Tongue (tissue), 2 donors: ENCODE measurements around the gene FGGY. TPM values are rescaled to one million over a fixed set of nuclear protein-coding genes. Genes with fewer than 3 reads are reported as not detected.

Experiments
- DNase-seq: peaks from one replicate; pipeline ENCODE4 v3.0.0-alpha.2; 2015
- total RNA-seq: library from RNA; depleted of rRNA; stranded (reverse); fragments of >200 nt; gene quantifications from one replicate; pipeline ENCODE4 v1.2.3, GENCODE V29; 2014

Gene FGGY
- total RNA-seq, 1 donor from 2014 or later = 80.4 TPM

DNA sequence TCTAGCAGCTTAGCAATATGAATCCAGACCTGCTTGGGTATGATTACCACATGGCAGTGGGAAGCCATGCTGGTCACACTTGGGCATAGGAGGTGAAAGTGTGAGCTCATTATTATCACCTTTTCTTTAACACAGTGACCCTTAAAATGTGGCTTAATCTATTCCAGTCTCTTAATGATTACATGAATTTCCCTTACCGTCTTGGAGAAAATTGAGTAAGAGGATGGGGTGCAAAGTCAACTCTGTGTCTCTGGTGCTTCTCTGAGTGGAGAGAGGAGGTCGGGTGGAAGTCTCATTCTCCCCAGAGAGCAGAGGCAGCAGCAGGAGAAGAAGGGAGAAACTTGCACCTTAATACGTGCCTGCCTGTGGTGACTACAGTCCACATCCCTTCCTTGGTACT, 91.3 kb downstream of the FGGY start:
- no peak for DNase-seq

DNA sequence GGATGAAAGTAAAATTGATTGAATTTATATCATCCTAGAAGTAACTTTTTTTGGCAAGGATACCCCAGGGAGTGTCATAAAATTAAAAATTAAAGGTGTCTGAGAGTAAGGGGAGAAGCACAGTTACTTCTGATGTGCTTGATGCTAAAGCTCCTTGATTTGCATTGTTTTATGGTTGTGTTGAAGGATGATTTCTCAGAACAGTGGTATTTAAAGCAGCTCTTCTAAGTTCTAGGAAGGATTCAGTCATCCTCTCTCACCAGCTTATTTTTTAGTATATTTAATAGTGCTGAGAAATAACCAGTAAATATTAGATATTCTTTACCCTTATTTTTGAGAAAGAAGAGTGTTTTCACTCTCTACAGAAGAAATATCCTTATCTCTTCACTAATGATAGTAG, 93.0 kb downstream of the FGGY start:
- DNase-seq = no peak

DNA sequence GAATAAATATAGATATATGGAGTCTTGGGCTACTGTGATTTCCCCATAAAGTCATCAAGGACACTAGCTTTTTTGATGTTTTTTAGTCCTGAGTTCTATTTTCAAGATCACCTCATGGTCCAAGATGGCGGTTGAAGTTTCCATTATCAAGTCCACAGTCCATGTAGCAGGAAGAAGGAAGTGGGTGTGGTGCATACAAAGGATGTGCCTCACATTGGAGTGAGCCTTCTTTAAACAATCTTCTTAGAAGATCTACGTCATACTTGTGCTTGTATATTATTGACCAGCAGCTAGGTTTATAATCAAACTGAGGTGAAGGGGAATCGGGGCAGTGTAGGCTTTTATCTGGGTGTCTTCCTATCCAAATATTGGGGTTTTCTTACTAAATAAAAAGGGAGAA, 93.4 kb downstream of the FGGY start:
- DNase-seq = no peak

DNA sequence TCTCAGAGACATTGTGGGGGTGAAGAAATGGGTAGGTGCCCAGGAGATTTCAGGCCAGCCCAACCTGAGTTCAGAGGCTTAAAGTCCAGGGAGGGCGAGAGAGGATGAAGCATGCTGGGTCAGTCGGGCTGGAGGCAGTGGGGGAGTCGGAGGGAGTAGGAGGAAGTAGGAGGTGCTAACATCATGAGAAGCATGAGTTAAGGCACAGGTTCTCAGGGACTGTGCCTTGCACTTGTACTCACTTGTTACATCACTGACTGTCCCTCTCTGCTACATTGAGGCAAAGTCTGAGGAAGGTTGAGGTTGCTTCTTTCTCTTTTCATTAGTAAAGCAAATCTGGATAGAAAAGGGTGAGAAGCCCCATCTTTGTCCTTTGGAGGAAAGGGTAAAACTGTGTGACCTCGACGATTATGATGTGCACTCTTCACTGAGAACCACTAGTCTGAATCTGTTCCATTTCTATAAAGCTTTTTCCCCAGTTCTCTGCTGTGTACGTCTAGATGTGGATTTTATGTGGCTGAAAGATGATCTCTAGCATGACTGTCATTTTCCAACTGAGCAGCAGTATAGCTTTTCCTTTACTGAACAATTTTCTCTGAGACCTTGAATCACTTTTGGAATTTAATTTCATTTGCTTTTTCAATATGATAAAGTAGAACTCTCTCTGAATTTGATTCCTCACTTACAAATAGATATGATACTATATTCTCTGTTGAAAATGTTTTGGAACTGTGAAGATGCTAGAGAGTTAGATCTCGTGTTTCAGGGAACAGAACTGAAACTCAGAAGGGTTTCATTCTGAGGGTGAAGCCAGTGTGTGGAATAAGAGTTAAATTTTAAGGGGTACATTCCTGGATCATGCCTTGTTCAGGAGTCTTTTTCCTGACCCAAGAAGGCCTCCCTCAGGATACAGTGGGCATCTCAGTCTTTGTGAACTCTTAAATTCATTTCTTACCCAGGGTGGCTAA, 94.6 kb downstream of the FGGY start:
- peak; percentile 35 for DNase-seq

DNA sequence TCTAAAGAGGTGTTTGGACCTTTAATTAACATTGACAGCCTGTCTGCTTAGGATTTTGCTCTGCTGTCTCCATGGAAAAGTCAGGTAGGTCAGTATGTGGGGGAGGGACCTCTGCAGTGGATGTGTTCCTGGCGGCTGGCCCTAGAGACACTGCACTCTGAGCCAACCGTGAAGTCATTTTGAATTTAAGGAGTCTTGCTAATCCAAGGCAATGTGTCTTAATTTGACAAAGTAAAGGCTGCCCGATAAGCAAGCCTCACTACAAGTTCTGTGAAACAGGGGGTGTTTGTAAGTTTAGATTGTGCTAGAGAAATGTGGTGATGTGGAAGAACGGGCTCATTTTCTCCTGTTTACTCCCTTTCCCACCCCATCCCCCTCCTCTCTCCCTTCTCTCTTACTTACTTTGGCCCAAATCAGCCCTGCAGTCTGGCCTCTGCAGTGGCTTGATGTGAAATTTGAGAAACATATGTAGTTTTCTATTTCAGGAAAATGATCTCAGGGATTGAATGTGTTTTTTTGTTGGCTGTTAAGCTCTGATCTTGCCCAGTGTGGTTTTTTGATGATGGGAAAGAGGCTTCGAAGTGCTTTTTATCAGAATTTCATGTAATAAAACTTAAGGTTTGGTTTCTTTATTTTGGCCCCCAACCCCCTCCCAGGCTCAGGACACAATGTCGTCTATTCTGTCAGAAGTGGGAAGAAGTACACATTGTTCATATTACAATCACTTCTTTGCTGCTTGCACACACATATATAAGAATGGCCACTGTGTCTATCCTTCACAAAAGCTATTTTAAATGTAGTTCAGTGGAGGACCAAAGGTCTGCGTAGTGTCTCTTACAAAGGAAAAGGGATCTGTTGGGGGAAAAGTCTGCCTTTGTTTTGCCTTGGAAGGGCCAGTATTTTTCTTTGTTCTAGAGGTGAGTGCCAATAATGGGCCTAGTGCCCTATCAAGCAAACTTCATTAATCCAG, 96.6 kb downstream of the FGGY start:
- peak; percentile 95 for DNase-seq

DNA sequence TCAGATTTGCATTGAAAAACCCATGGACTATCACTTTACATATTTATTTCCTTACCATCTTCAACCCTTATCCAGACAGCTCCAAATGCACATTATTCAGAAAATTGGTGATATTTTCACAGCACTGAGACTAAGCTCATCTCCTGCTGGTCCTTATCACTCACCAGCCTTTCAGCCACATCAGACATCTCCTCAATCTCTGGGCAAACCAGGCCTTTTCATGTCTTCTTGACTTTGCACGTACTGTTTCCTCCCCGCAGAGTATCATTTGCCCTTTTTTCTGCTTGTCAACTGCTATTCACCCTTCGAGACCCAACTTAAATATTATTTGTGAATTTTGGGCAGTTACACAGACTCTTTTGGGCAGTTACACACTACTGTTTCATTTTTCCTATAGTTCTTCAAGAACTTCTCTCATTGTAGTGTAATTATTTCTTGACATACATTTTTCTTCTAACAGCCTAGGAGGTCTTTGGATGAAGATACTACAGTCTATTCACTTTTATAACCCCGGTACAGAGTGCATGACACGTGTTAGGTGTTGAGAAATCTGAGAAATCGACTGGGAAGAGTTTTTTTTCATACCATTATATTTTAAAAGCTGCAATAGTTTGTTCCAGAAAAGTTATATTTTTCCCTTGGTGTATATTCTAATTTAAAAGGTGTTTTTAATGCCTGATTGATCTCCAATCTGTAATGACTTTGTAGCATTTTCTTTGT, 98.0 kb downstream of the FGGY start:
- no peak for DNase-seq

DNA sequence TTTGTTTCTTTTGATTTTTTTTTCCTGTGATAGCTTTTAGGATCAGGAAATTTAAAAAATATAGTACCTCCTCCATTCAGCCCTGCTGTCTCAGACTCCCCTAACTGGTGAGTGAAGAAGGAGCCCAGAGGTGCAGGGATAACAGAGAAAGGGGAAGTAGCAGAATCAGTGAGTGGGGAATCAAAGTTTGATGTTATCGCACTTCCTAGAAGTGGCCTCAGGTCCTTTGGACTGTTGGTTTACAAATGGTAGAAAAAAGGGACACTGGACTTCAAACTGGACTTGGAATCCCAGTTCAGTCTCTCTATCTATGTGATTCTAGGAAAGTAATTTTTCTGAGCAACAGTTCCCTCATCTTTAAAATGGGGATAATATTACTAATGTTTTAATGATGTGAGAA, 99.5 kb downstream of the FGGY start:
- DNase-seq = no peak

DNA sequence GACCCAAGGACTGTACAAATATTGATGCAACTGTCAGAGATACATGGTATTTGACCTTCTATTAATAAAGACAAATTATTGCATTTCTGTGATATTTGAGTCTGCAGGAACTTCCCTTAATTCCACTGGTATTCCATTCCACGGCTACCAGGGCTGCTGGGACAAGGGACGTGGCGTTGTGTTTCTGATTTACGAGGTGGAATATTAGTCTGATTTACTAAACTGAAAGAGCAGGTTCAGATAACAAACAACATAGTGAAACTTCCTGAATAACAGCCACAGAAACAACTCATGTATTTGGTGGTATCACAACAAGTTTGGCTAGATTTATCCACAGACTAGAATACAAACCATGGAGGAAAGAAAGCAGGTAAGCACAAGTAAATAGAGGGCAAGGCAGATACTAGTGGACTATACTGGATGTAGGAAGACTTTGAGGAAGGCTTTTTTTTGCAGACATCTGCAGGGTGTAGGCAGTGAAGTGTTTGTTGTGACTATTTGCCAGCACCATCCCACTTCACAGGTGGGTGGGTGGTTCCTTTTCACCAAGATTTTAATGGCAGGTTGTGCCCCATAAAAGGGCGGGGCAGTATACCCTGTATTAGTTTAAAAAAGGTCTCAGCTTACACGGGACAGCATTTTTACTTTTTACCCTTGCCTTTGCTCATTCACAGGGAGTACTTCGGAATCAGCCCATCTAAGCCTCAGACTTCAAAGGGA, 100.4 kb downstream of the FGGY start:
- no peak for DNase-seq

DNA sequence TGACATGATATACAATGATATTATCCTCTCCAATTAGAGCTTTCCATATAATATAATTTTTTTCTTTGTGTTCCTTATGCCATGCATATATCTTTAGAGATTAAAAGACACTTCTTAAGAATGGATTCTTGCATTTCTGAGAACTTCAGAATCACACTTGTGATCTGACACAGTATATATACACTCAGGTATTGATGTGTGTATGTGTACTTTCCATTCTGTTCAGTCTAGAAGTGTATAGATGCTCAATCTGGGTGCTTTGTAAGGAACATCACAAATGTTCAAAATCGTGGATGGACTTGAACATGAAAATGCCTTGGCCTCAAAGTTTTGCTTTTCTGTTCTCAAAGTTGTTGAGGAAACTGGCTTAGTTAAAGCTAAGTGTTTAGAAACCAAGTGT, 102.7 kb downstream of the FGGY start:
- no peak for DNase-seq

DNA sequence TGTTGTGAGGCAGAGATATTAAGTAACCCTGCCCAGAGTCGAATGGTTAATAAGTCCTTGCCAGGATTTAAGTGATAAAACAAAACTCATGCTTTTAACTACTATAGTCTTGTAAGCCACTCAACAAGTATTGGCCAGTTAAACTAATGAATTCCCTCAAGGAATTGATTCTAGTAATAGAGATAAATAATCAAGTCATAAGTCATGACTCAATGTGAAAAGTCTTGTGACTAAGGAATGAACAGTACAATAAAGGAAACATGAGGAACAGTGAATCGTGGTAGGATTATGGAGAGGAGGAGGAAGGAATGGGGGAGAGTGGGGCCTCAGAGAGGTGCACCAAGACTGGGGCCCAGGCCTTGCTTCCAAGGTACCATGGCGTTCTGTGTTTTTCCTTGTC, 104.7 kb downstream of the FGGY start:
- DNase-seq = no peak

DNA sequence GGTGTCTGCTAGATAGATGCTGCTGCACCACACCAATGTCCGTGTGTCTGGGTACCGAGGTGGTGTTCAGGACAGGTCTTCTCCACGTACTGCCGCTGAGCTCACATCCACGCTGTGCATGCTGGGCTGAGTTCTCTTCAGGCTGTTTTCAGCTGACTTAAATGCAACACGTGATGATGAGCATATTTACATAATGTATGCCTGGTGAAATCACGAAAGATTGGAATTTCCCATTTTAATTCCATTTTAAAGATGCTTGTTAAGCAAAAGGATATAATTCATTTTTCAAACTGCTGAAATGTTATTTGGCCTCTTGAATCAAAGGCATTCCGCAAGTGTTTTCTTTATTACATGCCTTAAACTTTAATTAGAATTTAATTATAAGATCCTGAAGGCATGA, 107.9 kb downstream of the FGGY start:
- DNase-seq = no peak

DNA sequence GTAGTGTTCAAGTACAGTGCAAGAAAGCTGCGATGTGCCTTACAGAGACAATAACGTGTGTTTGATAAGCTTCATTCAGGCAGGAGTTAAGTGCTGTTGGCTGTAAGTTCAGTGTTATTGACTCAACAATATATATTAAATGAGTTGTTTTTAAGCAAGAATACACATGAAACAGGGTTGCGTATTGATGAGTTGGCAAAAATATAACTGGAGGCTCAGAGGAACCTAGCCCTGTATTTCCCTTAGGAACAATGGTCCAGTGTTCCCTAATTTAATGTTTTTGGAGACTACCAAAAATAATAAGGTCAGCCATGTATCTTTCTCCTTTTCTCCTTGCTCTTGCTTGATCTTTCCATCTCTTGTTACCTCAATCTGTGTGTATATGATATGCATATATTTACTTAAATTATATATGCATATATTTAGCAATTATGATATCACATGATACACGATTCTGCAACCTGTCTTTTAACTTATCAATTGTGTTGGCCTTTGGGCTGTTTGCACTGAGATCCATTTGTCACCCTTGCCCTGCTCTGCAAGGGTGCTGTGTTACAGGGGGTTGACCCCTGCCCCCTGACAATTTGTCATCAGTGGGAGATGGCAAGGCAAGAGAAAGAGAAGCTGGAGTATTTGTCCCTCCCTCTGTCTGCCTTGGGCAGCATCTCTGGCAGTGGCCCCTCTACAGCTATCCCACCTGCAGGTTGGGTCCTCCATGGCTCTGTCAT, 109.7 kb downstream of the FGGY start:
- DNase-seq = no peak

DNA sequence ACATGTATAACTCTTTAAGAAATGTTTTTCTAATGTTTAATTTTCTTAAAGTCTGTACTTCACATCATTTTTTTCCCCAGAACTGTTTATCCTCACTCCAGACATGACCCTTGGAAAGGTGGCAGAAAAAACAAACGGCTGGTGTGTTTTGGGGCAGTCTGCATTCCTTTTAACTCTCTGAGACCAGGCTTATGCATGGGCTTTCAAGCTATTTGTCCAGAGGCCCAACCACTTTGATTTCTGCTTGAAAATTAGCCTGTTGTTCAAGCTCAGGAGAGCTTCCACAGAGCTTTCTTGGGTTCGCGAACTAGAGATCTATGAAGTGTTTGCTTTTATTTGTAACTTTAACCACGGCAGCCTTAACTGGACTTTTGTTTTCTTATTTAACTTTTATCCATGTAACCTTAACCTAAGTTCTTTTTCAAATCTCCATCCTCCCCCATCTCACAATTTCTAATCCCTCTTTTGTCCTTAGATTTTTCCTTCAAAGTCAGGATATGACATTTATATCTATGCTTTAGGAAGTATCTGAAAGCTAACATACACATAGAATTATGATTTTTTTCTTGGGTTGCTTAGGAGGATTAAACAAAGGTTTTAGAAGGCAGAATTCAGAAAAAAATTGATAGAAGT, 111.8 kb downstream of the FGGY start:
- peak; percentile 45 for DNase-seq

DNA sequence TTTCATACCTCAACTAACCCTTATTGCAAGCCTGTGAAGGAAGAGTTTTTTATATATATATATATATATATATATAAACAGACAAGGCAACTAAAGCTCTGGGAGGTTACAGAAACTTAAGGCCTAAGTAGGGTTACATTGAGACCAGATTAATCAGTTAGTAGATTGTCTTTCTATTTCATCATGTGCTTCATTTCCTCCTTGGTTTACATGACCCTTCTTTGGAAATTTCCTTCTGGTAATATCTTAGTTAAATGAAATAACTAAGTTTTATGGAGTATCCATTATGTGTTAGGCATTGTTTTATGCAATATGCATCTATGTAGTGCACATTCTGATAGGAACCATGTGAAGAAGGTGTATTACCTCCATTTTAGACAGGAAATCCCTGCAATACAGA, 112.7 kb downstream of the FGGY start:
- no peak for DNase-seq

DNA sequence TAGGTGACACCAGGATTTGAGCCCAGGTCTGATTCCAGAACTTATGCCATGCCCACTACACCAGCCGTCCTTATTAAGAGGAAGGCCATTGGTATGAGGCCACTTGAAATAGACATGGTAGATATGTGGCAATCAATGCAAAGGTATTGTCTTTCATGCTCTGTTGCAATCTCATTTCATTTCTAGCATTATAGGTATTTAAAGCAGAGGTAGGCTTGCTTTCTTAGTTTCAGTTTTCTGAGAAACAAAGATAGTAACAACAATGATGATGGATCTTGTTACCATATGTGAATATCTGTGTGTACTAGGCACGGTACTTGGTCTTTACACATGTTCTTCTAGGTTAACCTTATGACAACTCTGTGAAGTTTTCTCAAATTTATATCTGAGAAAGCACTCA, 113.1 kb downstream of the FGGY start:
- DNase-seq = no peak

DNA sequence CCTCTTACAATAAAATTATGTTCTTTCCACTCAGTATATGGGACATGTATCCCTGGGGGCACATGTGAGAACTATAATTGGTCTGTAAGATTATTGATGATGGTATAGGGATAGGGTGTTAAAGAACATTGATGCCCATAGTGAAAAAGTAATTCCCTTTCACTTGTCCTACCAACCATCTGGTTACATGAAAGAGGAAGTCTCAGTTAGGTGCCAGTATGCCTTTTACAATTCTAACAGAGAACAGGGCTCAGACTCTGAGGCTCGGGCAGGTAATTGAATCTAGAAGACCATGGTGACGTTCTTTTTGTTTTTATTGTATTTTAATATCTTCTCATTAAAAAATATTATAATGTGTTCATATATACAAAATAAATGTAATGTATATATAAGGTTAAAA, 113.6 kb downstream of the FGGY start:
- DNase-seq = no peak

DNA sequence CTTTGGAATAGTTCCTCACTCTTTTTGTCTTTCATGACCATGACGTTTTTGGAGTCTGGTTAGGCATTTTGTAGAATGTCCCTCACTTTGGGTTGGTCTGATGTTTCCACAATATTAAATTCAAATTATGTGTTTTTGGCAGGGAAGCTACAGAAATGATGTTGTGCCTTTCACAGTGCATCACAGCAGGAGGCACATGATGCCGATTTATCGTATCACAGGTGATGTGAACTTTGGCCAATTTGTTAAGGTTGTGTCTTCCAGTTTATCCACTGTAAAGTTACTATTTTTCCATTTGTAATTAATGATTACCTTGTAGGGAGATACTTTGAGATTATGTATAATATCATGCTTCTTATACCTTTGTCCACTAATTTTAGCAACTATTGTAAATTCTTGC, 114.3 kb downstream of the FGGY start:
- no peak for DNase-seq

DNA sequence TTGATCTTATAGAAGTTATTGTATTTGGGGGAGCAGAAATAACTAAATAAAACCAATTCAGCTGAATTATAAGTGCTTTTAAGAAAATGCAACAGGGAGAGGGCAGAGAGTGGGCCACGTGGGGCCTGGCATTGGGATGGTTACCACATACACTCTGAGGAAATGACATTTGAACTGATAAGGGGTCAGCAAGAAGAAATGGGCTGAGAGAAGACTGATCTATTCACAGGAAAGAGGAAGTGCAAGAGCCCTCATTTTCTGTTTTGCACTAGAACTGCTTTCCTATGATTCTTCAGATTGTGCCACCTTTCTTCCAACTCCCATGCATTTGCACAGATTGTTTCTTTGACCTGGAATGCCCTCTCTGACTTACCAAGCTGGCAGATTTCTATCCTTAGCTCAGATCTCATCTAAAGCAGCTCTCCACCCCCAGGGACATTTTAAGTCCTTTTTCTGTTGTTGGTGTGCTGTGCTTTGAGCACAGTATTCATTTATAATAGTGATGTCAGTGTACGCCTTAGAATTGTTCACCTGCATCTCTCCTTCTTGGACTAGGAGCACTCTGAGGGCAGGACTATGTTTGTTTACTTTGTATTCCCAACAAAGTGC, 115.9 kb downstream of the FGGY start:
- no peak for DNase-seq

DNA sequence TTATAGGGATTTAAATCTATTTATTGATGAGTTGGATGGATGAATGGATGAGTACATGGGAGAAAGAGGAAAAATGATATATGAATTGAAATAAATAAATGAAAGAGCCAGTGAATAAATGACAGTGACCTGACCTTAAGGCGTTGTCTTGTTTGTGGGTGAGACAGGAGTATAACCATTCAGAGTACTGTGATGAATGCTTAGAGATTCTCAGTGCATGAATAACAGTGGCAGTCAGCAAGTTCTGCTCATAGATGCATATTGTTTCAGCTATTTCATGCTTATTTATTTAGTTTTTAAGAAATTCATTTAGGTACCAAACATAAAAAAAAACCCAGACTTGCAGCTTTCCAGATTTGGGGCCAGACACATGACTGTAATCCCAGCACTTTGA, 116.4 kb downstream of the FGGY start:
- DNase-seq = no peak
